GM23248 (cell line): Measurements from ENCODE around the gene CD300H. TPM values are rescaled to one million over a fixed set of nuclear protein-coding genes. Genes with fewer than 3 reads are reported as not detected.

Experiments used
- DNase-seq: peaks from one replicate; pipeline ENCODE4 v3.0.0-alpha.2; 2015
- H2AFZ ChIP-seq: fragments of 200-600 bp; sonication (generic); 2 replicates; pipeline ENCODE4 v1.6.1; 2016; ENCODE audit warnings: antibody characterized with exemption
- H3F3A ChIP-seq: fragments of 200-600 bp; sonication (generic); 2 replicates; pipeline ENCODE4 v1.6.1; 2016; ENCODE audit warnings: mild to moderate bottlenecking, antibody characterized with exemption, mixed run types; ENCODE audit not compliant: insufficient read depth
- H3K27ac ChIP-seq: fragments of 200-600 bp; sonication (generic); 2 replicates; pipeline ENCODE4 v1.5.1; 2016; ENCODE audit warnings: mild to moderate bottlenecking
- H3K27me3 ChIP-seq: fragments of 200-600 bp; sonication (generic); replicated peaks from 2 replicates; pipeline ENCODE4 v1.6.1; 2016; ENCODE audit warnings: mild to moderate bottlenecking; ENCODE audit not compliant: insufficient read depth
- H3K36me3 ChIP-seq: fragments of 200-600 bp; sonication (generic); 2 replicates; pipeline ENCODE4 v1.6.1; 2016; ENCODE audit warnings: low read depth, mild to moderate bottlenecking
- H3K4me1 ChIP-seq: fragments of 200-600 bp; sonication (generic); 2 replicates; pipeline ENCODE4 v1.6.1; 2016; ENCODE audit warnings: mild to moderate bottlenecking; ENCODE audit not compliant: insufficient read depth
- H3K4me2 ChIP-seq: fragments of 200-600 bp; sonication (generic); one replicate; pipeline ENCODE4 v1.6.1; 2016; ENCODE audit warnings: mild to moderate bottlenecking; ENCODE audit not compliant: unreplicated experiment
- H3K4me3 ChIP-seq: fragments of 200-600 bp; sonication (generic); 2 replicates; pipeline ENCODE4 v1.5.1; 2016; ENCODE audit warnings: mild to moderate bottlenecking
- H3K79me2 ChIP-seq: fragments of 200-600 bp; sonication (generic); 2 replicates; pipeline ENCODE4 v1.6.1; 2016; ENCODE audit warnings: mild to moderate bottlenecking; ENCODE audit not compliant: insufficient read depth
- H3K9ac ChIP-seq: fragments of 200-600 bp; sonication (generic); 2 replicates; pipeline ENCODE4 v1.6.1; 2016; ENCODE audit warnings: mild to moderate bottlenecking
- H3K9me2 ChIP-seq: fragments of 200-600 bp; sonication (generic); 2 replicates; pipeline ENCODE4 v1.6.1; 2016; ENCODE audit warnings: mixed run types, mild to moderate bottlenecking, moderate library complexity; ENCODE audit not compliant: insufficient read depth
- H3K9me3 ChIP-seq: fragments of 200-600 bp; sonication (generic); one replicate; pipeline ENCODE4 v1.6.1; 2017; ENCODE audit warnings: low read depth
- H4K20me1 ChIP-seq: fragments of 200-600 bp; sonication (generic); 2 replicates; pipeline ENCODE4 v1.6.0; 2016; ENCODE audit not compliant: insufficient read depth
- EZH2 ChIP-seq: fragments of 200-600 bp; sonication (generic); IDR thresholded peaks from 2 replicates; pipeline ENCODE4 v1.6.1; 2018; ENCODE audit warnings: antibody characterized with exemption, mild to moderate bottlenecking; ENCODE audit not compliant: insufficient read depth, poor library complexity, severe bottlenecking
- EZH2phosphoT487 ChIP-seq: fragments of 200-600 bp; sonication (generic); IDR thresholded peaks from 2 replicates; pipeline ENCODE4 v1.6.1; 2018; ENCODE audit warnings: antibody characterized with exemption, moderate library complexity, mild to moderate bottlenecking, low read depth; ENCODE audit not compliant: insufficient read depth
- WGBS, 2 experiments: methylation state at CpG; one replicate each; pipeline ENCODE4 v1.1.6; 2015 to 2017; ENCODE audit warnings: low lambda C conversion rate in 2 of 2, low coverage in 1 of 2; ENCODE audit errors: missing lambda C conversion rate in 2 of 2; 5-methylcytosine and 5-hydroxymethylcytosine counted together
- in situ Hi-C: fragments of 300-500 bp; cut with MboI; formaldehyde crosslinking; loops from 2 replicates; pipeline ENCODE4 v1.15.0; 2020
- polyA plus RNA-seq: library from polyadenylated mRNA; unstranded; fragments of >200 nt; fragmentation: Nextera tagmentation; extraction: Ambion mirVana; gene quantifications from 2 replicates; pipeline ENCODE4 v1.2.1, GENCODE V29; 2016
- total RNA-seq: library from RNA; depleted of rRNA; stranded (reverse); fragments of >200 nt; shearing (Covaris generic); gene quantifications from 2 replicates; pipeline ENCODE4 v1.2.3, GENCODE V29; 2014

Gene CD300H
- total and polyA plus RNA-seq, 2 experiments from 2014 or later: not detected

- no peak overlapping the region for H3K4me3 ChIP-seq
- H3K4me2 ChIP-seq: no peak overlapping the region
- H3K36me3 ChIP-seq: no peaks in the 10 kb centered on the region
- H3K27me3 ChIP-seq: no peaks in the 10 kb centered on the region
- H3K79me2 ChIP-seq: no peaks in the 10 kb centered on the region
- in situ Hi-C loops: no loop called here
- no peak overlapping the region for H3K9ac ChIP-seq
- no peak overlapping the region for H2AFZ ChIP-seq
- H3K4me1 ChIP-seq: peaks cover 18% of the 10 kb centered on the region
- H4K20me1 ChIP-seq: no peaks in the 10 kb centered on the region
- no peak for TF ChIP-seq EZH2phosphoT487
- no peak for TF ChIP-seq EZH2
- DNase-seq: no peak
- H3K9me3 ChIP-seq: no peaks in the 10 kb centered on the region
- H3K27ac ChIP-seq: no peak overlapping the region
- H3F3A ChIP-seq: peaks cover 36% of the 10 kb centered on the region
- H3K9me2 ChIP-seq: no peaks in the 10 kb centered on the region
- 70 to 77% methylated on average over 4 of the region's 4 CpGs for WGBS, 2 experiments
These were observed 51.4 kb downstream of the CD300H start for GRCh38 chr17:74515941-74516340.

GRCh38 chr17:74514632-74515334 is 52.5 kb downstream of the CD300H start:
- Histone ChIP-seq H3K4me1 (peaks cover 18% of the 10 kb centered on the region), H2AFZ (no peak overlapping the region), H3K9me2 (no peaks in the 10 kb centered on the region)

GRCh38 chr17:74513987-74514631 is 53.2 kb downstream of the CD300H start:
- no peaks in the 10 kb centered on the region for H3K9me3 ChIP-seq
- H3F3A ChIP-seq: peaks cover 36% of the 10 kb centered on the region
- no peak overlapping the region for H3K4me3 ChIP-seq
- no peaks in the 10 kb centered on the region for H4K20me1 ChIP-seq
- no peak overlapping the region for H3K4me2 ChIP-seq
- no peaks in the 10 kb centered on the region for H3K36me3 ChIP-seq
- DNase-seq: peak; percentile 80
- peaks cover 18% of the 10 kb centered on the region for H3K4me1 ChIP-seq
- H3K9me2 ChIP-seq: no peaks in the 10 kb centered on the region
- no peaks in the 10 kb centered on the region for H3K27me3 ChIP-seq
- in situ Hi-C loops: no loop called here
- no peak overlapping the region for H2AFZ ChIP-seq
- no peaks in the 10 kb centered on the region for H3K79me2 ChIP-seq
- 96% methylated on average over 3 of the region's 3 CpGs for WGBS, 2 experiments
- no peak for TF ChIP-seq EZH2
- no peak for TF ChIP-seq EZH2phosphoT487
- H3K27ac ChIP-seq: peak overlapping the region; percentile 13; the same call in 1 of the 2 replicates
- no peak overlapping the region for H3K9ac ChIP-seq

More at GRCh38 chr17:74514632-74515334, 52.5 kb downstream of the CD300H start:
- peaks cover 36% of the 10 kb centered on the region for H3F3A ChIP-seq
- no peak overlapping the region for H3K9ac ChIP-seq
- no peak overlapping the region for H3K4me2 ChIP-seq
- no peaks in the 10 kb centered on the region for H3K36me3 ChIP-seq
- no peaks in the 10 kb centered on the region for H3K9me3 ChIP-seq
- no peaks in the 10 kb centered on the region for H3K79me2 ChIP-seq
- no peaks in the 10 kb centered on the region for H4K20me1 ChIP-seq
- H3K27ac ChIP-seq: no peak overlapping the region
- WGBS, 2 experiments: 83 to 84% methylated on average over 10 of the region's 10 CpGs
- H3K4me3 ChIP-seq: no peak overlapping the region
- DNase-seq: peak; percentile 76
- TF ChIP-seq EZH2phosphoT487 (no peak), EZH2 (no peak)
- H3K27me3 ChIP-seq: no peaks in the 10 kb centered on the region
- in situ Hi-C loops: no loop called here

GRCh38 chr17:74512624-74513091 is 54.7 kb downstream of the CD300H start:
- peaks cover 36% of the 10 kb centered on the region for H3F3A ChIP-seq
- no peaks in the 10 kb centered on the region for H3K36me3 ChIP-seq
- no peaks in the 10 kb centered on the region for H3K27me3 ChIP-seq
- H3K9ac ChIP-seq: peak overlapping the region; percentile 82
- H3K27ac ChIP-seq: peak overlapping the region; percentile 98
- no peak overlapping the region for H3K4me3 ChIP-seq
- WGBS, 2 experiments: 20 to 21% methylated on average over 7 of the region's 7 CpGs
- H3K4me1 ChIP-seq: peaks cover 18% of the 10 kb centered on the region
- no peaks in the 10 kb centered on the region for H3K9me2 ChIP-seq
- TF ChIP-seq EZH2phosphoT487 (no peak), EZH2 (no peak)
- H3K79me2 ChIP-seq: no peaks in the 10 kb centered on the region
- H3K4me2 ChIP-seq: peak overlapping the region; percentile 80
- no peak overlapping the region for H2AFZ ChIP-seq
- H3K9me3 ChIP-seq: no peaks in the 10 kb centered on the region
- H4K20me1 ChIP-seq: no peaks in the 10 kb centered on the region
- in situ Hi-C loops: no loop called here
- peak; percentile 94 for DNase-seq
